Testis (tissue), 3 donors: ENCODE data around the gene NXPH3. TPM values are rescaled to one million over a fixed set of nuclear protein-coding genes. Genes with fewer than 3 reads are reported as not detected.

ENCODE experiments used
- DNase-seq: peaks from one replicate; pipeline ENCODE4 v3.0.0-alpha.2; 2019
- H3K27ac ChIP-seq, 2 donors: fragments of 200-600 bp; sonication (generic); one replicate each; pipeline ENCODE4 v1.5.1; 2019
- H3K27me3 ChIP-seq: fragments of 200-600 bp; sonication (generic); one replicate; pipeline ENCODE4 v1.5.1; 2019
- H3K36me3 ChIP-seq: fragments of 200-600 bp; sonication (generic); one replicate; pipeline ENCODE4 v1.5.1; 2017; ENCODE audit warnings: low read depth; ENCODE audit errors: missing control alignments
- H3K4me1 ChIP-seq: fragments of 200-600 bp; sonication (generic); one replicate; pipeline ENCODE4 v1.5.1; 2019
- H3K4me3 ChIP-seq, 2 donors: fragments of 200-600 bp; sonication (generic); one replicate each; pipeline ENCODE4 v1.5.1; 2017 to 2019
- H3K9me3 ChIP-seq: fragments of 200-600 bp; sonication (generic); one replicate; pipeline ENCODE4 v1.5.1; 2017
- CTCF ChIP-seq, 3 experiments: fragments of 450-650 bp in 2 of 3; fragments of 200-600 bp in 1 of 3; sonication (generic) in 1 of 3; IDR thresholded peaks; one replicate each; pipeline ENCODE4 v1.5.1; 2016 to 2019; ENCODE audit warnings: antibody characterized with exemption in 3 of 3, mild to moderate bottlenecking in 2 of 3, moderate library complexity in 1 of 3
- POLR2A ChIP-seq: fragments of 450-650 bp; IDR thresholded peaks from one replicate; pipeline ENCODE4 v1.6.1; 2017; ENCODE audit warnings: antibody characterized with exemption, mild to moderate bottlenecking, moderate library complexity
- WGBS, 2 donors: methylation state at CpG; one replicate each; pipeline ENCODE4 v1.1.5; 2018; 5-methylcytosine and 5-hydroxymethylcytosine counted together
- intact Hi-C: fragments of 100-400 bp; cut with DNase I; formaldehyde crosslinking; loops from one replicate; pipeline ENCODE4 v1.15.1; 2023; ENCODE audit warnings: low total_unique reads
- polyA plus RNA-seq: library from polyadenylated mRNA; stranded (reverse); fragments of 350-450 nt; fragmentation: Illumina TruSeq; extraction: RNeasy Lipid Tissue Mini Kit (QIAGEN cat#74804); gene quantifications from one replicate; pipeline ENCODE4 v1.2.3, GENCODE V29; 2014; ENCODE audit warnings: low read depth, low replicate concordance; ENCODE audit not compliant: insufficient read depth
- total RNA-seq, 2 donors: library from RNA; depleted of rRNA; stranded (reverse); fragments of >200 nt; gene quantifications; one replicate each; pipeline ENCODE4 v1.2.3, GENCODE V29; 2016

The NXPH3 gene
- total and polyA plus RNA-seq, 3 donors from 2014 or later, result 4.1 to 5.8 (median 5.6) TPM

- H3K9me3 ChIP-seq, result no peaks in the 10 kb centered on the region
- WGBS, 2 donors, result 93 to 99% methylated on average over 4 of the region's 4 CpGs
- intact Hi-C loops, result no loop called here
- H3K4me1 ChIP-seq, result no peaks in the 10 kb centered on the region
- no peak overlapping the region for H3K4me3 ChIP-seq
- no peaks in the 10 kb centered on the region for H3K27me3 ChIP-seq
- DNase-seq, result no peak
- no peaks in the 10 kb centered on the region for H3K36me3 ChIP-seq
- no peak for TF ChIP-seq CTCF (IDR thresholded peaks at IDR 0.05)
- TF ChIP-seq POLR2A, result no peak
- H3K27ac ChIP-seq, result no peak overlapping the region
These were observed 8.2 kb downstream of the NXPH3 start for GRCh38 chr17:49583889-49584288.

GRCh38 chr17:49585422-49586027 is 9.9 kb downstream of the NXPH3 start:
- H3K36me3 ChIP-seq, result no peaks in the 10 kb centered on the region
- H3K4me1 ChIP-seq, result no peaks in the 10 kb centered on the region
- H3K4me3 ChIP-seq, result no peak overlapping the region
- TF ChIP-seq CTCF (IDR thresholded peaks at IDR 0.05) (no peak), POLR2A (no peak)
- H3K27ac ChIP-seq, result no peak overlapping the region
- no peak for DNase-seq
- no peaks in the 10 kb centered on the region for H3K27me3 ChIP-seq
- 68 to 86% methylated on average over 3 of the region's 3 CpGs for WGBS, 2 donors
- intact Hi-C loops, result no loop called here
- no peaks in the 10 kb centered on the region for H3K9me3 ChIP-seq

GRCh38 chr17:49587366-49588073 is 11.8 kb downstream of the NXPH3 start:
- intact Hi-C loops, result no loop called here
- no peak for DNase-seq
- Histone ChIP-seq H3K9me3 (no peaks in the 10 kb centered on the region), H3K4me3 (no peak overlapping the region), H3K4me1 (no peaks in the 10 kb centered on the region), H3K27ac (no peak overlapping the region), H3K36me3 (no peaks in the 10 kb centered on the region), H3K27me3 (no peaks in the 10 kb centered on the region)
- TF ChIP-seq CTCF (IDR thresholded peaks at IDR 0.05), result no peak
- TF ChIP-seq POLR2A, result no peak
- 93 to 96% methylated on average over 12 of the region's 12 CpGs for WGBS, 2 donors

- Histone ChIP-seq H3K27ac (no peak overlapping the region), H3K4me1 (no peaks in the 10 kb centered on the region), H3K27me3 (no peaks in the 10 kb centered on the region), H3K36me3 (no peaks in the 10 kb centered on the region), H3K9me3 (no peaks in the 10 kb centered on the region), H3K4me3 (no peak overlapping the region)
- DNase-seq, result no peak
- WGBS, 2 donors, result 89 to 99% methylated on average over 5 to 8 of the region's 8 CpGs
- intact Hi-C loops, result no loop called here
- TF ChIP-seq CTCF (IDR thresholded peaks at IDR 0.05), result no peak
- TF ChIP-seq POLR2A, result no peak
These were observed 12.6 kb downstream of the NXPH3 start for GRCh38 chr17:49588312-49588711.
